Hematopoietic multipotent progenitor cell treated with erythropoietin and hydrocortisone succinate and interleukin-3 and kit ligand, for 17 days (in vitro differentiated cells): ENCODE results near the gene SMAD6.

Experiments
- DNase-seq: peaks from one replicate; pipeline ENCODE4 v3.0.0-alpha.2; 2015; ENCODE audit warnings: low spot score

SMAD6 gene

DNA sequence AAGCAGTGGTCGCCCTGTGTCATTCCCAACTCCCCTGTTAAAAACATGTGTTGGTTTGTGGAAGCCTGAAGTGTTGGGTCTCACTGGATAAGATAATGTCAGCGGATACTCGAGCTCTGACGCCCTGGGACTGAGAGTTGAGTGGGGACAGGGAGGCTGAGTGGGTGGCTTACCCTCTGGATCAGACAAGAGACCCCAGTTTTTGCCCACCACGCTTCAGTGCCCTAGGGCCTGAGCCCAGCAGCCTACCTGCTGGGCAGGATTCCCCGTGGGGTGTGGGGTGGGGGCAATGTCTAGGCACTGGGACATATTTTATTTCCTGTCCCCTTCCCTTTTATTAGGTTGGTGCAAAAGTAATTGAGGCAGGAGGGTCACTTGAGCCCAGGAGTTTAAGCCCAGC, 75.0 kb downstream of the SMAD6 start:
- no peak for DNase-seq

DNA sequence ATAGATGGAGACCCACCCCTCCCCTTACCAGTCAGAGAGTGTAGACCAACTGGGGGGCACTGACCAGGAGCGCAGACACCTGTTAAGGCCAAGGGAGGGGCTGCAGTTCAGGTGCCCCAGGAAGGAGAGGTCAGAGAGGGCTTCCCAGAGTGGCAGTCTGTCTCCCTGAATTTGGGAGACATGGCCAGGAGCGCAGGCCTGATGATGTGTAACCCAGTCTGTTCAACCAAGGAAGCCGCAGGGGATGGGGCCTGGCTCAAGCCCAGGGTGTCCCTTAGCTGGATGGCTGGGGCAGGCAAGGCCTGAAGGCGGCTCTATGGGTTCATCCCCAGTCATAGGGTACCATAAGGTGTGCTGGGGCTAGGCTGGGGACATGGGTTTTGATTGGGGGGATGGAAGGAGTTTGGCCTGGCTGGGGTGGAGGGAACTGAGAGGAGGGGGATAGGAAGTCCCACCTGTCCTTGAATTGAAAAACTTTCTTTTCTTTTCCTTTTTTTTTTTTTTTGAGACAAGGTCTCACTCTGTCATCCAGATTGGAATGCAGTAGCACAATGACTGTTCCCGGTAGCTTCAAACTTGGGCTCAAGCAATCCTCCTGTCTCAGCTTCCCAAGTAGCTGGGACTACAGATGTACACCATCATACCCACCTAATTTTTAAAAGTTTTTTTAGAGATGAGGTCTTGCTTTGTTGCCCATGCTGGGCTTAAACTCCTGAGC, 75.7 kb downstream of the SMAD6 start:
- DNase-seq = no peak

DNA sequence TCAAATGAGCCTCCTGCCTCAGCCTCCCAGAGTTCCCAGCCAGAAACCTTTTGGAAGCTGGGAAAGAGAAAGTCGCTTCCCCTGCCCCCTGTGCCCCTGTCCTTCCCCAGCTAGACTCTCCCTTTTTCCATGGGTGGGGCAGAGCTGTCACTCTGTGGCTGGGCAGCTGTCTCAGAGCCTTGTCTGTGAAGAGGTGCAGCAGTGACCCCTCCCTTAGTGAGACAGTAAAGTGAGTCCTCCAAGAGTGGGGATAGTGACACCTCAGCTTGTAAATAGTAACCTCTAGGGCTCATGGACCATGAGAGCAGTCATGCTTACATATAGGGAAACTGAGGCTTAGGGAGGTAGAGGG, 76.3 kb downstream of the SMAD6 start:
- no peak for DNase-seq

DNA sequence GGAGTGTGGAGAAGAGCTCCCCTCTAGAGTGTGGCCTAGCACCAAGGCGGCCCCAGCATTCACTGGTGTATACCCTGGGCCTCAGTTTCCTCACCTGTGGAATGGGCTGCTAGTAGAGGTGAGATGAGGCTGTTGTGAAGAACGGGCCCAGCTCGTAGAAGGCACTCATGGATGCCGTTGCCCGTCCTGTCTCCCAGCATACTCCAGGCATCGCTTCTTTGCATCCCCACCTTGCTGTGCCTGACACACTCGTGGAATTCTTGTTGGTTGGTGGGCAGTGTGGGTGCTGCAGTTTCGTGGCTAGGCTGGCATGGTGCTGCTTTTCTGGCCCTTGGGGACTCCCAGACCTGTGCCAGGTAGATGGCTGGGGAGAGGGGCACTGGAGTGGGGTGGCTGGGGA, 76.7 kb downstream of the SMAD6 start:
- DNase-seq = no peak

DNA sequence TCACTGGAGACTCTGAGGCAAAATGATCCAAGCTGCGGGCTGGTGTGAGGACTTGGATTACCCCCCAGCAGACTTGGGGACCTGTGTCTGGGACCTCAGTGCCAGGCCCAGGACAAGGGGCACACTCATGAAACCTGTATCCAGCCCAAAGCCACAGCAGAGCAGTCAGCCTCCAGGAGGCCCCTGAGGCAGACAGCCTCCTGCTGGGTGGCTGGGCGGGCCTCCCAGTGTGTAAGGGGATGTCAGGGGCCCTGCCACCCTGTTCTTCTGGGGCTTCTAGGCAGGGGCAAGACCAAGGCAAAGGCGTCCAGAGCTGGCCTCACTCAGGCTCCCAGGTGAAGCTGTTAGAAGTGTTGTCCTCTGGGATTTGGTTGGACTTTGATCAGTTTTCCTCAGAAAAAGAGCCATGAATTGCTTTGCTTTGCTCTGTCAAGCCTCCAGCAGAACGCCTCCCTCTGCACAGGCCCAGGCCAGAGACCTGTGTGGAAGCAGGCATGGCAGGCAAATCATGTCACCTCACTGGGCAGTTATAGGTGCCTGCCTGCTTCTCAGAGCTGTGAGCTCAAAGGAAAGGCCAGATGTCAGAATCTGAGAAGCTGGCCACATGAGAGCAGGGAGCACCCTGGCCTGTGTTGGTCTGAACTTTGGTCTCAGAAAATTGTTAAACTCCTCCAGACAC, 77.4 kb downstream of the SMAD6 start:
- no peak for DNase-seq

DNA sequence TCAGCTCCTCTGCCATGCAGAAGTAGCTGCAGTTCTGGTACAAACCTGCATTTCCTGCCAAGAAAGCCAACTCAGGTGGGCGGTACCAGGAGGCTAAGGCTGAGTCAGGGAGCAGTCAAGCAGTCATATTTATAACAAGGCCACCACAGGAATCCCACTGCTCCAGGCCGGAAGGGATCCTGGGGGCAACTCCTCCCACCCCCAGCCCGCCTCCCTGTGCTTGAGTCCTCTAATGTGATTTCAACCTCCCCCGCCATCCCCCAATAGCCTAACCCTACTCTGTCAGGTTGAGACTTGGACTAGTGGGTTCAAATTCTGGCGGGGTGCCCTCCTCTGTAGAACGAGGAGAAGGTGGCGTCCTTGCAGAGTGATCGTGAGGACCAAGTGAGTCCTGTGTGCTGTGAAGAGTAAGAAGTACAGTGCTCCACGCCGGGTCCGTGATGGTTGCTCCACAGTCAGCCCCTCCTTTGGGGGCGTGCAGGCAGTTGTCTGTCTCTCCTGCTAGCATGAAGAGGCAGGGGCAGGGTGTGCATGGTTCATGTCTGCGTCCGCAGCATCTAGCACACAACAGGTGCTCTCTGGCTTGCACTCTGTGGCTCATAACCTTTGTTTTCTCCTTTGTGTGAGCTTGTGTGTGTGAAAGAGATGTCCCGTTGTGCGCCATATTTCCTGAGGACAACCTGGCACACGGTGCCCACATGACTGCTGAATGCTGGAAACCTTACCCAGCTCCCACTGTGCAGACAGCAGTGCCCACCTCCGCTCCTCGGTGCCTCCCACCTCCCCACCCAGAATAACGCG, 78.3 kb downstream of the SMAD6 start:
- DNase-seq = no peak

DNA sequence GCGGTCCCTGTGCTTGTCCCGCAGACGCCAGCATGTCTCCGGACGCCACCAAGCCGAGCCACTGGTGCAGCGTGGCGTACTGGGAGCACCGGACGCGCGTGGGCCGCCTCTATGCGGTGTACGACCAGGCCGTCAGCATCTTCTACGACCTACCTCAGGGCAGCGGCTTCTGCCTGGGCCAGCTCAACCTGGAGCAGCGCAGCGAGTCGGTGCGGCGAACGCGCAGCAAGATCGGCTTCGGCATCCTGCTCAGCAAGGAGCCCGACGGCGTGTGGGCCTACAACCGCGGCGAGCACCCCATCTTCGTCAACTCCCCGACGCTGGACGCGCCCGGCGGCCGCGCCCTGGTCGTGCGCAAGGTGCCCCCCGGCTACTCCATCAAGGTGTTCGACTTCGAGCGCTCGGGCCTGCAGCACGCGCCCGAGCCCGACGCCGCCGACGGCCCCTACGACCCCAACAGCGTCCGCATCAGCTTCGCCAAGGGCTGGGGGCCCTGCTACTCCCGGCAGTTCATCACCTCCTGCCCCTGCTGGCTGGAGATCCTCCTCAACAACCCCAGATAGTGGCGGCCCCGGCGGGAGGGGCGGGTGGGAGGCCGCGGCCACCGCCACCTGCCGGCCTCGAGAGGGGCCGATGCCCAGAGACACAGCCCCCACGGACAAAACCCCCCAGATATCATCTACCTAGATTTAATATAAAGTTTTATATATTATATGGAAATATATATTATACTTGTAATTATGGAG, 79.1 kb downstream of the SMAD6 start:
- no peak for DNase-seq

DNA sequence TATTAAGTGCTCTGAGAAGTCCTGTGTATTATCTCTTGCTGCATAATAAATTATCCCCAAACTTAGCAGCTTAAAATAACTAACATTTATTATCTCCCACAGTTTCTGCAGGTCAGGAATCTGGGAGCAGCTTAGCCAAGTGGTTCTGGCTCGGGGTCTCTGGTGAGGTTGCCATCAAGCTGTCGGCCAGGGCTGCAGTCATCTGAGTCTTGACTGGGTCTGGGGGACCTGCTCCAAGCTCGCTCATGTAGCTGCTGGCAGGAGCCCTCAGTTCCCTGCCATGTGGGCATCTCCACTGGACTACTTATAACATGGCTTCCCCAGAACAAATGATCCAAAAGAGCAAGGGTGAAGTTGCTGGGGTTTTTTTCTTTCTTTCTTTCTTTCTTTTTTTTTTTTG, 80.7 kb downstream of the SMAD6 start:
- DNase-seq = no peak

DNA sequence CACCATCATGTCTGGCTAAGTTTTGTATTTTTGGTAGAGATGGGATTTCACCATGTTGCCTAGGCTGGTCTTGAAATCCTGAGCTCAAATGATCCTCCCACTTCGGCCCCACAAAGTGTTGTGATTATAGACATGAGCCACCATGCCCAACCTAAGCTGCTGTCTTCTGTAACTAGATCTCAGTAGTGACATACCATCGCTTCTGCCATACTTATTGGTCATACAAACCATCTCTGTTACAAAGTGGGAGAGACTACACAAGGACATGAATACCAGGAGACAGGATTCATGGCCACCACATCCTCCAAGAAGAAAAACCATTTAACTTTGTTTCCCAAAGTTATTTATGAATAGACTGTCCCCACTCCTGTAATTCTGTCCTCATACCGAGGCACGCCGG, 81.3 kb downstream of the SMAD6 start:
- DNase-seq = no peak

DNA sequence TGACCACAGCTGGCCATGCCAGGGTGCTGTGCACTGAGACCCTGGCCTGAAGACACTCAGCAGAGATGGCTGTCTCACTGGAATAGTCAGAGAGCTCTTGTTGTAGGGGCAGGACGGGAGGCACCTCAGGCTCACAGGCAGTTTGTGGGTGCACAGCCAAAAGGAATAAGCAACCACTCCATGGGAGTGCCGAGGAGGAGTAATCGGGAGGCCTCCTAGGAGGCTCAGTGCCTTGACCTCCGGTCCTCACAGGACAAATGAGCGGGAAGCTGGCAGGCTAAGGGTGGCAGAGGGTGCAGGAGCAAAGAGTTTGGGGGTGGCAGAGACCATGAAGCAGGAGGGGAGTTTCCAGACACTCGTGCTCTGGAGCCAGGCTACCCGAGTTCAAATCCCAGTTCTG, 81.7 kb downstream of the SMAD6 start:
- no peak for DNase-seq

DNA sequence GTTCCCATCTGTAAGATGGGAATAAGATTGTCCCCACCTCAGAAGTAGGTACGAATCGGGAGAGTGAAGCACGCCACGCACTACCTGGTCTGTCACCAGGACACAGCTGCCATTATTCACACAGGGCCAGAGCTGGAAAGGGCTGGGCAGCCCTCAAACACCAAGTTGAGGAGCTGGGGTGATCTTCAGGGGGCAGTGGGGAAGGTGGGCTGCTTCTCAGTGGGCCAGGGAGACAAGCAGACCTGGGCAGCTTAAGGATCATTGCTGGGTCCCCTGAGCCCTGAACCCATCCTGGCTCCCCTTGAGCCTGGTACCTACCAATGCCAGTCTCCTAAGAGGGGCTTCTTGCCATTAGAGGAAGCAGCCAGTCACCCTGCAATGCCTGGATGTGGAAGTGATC, 82.1 kb downstream of the SMAD6 start:
- DNase-seq = no peak

DNA sequence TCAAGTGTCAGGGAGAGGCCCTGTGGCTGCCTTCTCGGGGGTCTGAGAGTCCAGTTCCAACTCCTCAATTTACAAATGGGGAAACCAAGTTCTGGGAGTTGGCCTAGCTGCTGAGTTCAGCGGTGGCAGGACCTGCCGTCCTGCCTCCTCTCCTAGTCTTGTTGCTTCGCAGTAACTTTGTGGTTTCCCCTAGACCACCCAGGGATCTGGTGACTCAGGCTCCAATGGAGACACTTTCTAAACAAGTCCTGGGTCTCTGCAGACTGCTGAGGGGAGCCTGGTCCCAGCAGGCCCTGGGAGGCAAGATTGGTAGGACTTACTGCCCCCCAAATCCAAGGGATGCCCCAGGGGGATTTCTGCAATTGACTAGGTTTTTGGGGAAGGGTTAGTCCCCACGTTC, 83.6 kb downstream of the SMAD6 start:
- no peak for DNase-seq

DNA sequence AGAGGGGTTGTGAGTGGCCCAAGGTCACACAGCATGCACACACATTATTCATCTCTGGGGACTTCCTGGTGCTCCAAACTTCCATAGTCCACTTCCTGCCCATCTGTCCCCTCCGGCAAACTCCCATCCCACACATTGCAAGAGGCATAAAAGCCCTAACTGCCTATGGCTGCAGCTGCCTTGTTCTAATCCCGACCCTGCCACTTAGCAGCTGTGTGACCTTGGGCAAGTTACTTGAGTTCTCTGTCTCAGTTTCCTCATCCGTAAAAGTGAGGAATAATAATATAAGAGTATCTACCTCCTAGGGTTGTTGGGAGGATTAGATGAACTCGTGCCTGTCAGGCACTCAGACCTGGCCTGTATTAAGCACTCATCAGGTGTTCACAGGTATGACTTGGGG, 84.2 kb downstream of the SMAD6 start:
- no peak for DNase-seq

DNA sequence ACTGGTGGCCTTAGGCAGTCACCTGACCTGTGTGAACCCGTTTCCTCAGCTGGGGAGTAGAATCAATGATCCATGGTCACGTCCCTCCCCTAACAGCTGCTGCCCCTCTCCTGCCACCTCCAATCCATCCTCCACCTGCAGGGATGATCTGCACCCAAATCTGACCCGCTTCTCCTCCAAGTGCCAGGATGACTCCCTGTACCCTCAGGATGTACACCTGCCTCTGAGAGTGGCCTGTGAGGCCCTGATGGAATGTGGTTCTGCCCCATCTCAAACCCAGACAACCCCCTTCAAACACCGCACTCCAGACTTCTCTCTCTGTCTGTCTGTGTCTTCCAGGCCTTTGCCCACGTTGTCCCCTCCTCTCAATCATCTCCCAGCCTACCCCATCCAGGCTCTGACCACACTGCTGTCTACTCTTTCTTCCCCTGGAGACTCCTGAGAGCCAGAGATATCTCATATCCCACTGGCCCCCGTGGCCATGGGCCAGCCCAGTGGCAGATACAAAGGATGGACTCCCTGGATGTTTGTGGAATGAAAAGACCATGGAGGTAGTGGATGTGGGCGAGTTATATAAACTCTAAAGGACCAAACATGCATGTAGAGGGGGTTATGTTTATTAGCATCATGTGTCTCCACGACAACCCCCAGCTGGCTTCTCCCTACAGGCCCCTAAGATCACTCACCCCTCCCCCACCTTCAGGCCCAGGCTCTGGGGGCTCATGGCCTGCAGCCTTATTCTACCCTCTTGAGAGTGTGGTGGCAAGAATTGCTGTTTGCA, 84.9 kb downstream of the SMAD6 start:
- DNase-seq = no peak

DNA sequence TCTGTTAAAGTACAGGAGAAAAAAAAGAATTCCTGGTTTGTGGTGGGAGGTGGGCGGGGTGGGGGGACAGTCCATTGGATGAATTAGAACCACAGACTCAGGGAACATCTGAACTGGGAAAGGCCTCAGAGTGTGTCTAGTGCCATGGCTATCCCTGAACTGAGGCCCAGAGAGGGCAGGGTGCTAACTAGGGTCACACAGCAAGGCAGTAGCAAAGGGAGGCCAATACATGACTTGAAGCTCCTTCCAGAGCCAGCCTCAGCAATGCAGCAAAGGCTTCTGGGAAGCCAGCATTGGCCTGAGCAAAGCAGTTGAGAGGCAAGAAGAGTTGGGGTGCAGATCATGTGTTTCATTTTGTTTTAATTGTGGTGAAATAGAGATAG, 85.4 kb downstream of the SMAD6 start:
- DNase-seq = no peak

DNA sequence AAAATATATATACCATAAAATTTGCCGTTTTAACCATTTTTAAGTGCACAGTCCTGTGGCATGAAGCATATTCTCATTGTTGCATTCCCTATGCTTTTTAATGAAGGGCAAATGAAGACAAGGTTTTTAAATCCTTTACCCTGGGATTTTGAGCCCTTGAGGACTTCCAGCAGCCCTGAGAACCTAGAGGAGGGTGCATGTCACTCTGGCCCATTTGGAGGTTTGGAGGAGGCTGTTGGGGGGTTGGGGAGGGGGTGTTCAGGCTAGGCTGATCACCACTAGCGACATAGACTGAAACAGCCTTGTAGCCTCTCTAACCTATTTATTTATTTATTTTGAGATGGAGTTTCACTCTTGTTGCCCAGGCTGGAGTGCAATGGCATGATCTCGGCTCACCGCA, 86.0 kb downstream of the SMAD6 start:
- no peak for DNase-seq

DNA sequence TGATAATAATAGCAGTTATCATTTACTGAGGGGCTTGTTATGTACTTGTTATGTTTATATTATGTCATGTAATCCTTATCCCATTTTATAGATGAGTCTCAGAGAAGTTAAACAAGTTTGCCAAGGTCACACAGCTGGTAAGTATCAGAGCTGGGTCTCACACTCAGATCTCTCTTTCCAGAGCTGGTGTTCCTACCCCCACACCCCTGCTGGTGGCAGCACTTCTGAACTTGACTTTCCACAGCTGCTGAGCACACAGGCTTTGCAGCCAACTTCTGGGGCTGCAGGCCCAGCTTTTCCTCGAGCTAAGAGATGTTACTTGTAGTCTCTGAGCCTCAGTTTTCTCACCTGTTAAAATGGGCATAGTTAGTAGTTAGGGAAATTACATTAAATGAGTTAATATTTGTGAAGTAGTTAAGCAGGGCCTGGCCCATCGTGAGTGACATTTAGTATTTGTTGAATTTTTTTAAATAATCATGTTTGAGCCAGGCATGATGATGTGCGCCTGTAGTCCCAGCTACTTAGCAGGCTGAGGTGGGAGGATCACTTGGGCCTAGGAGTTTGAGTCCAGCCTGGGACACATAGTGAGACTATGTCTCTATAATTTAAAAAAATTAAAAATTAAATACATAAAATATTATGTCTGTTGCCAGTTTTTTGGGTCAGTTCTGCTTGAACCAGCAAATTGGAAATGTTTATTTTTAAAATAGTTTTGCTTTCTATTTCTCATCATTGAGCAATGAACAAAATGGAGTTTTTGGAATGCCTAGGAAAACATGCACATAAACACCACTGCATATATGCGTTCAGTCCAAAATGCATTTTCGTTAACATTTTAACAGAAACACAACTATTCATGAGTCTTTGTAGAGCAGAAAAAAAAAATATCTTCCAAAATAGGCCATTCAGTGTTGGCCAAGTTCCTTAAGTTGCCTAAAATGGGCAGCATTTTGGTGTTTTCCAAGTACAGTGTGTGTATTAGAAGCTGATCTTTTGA, 87.3 kb downstream of the SMAD6 start:
- DNase-seq = no peak

DNA sequence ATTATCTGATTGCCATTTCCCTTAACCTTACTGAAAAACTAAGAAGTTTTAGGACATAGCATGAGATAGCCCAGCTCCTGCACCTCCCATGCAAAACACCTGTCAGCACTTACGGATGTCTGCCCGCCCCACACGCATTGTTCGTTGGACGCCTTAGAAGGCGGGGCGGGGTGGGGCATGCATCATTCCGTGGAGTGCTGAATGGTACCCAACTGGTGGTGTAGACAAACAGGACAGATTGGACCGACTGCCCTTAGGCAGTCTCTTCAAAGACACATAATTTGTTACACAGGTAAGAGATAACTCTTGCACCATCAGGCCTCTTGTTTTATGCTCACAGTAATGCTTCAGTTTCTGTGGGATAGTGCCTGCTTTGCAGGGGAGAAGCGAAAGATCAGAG, 93.8 kb downstream of the SMAD6 start:
- no peak for DNase-seq

DNA sequence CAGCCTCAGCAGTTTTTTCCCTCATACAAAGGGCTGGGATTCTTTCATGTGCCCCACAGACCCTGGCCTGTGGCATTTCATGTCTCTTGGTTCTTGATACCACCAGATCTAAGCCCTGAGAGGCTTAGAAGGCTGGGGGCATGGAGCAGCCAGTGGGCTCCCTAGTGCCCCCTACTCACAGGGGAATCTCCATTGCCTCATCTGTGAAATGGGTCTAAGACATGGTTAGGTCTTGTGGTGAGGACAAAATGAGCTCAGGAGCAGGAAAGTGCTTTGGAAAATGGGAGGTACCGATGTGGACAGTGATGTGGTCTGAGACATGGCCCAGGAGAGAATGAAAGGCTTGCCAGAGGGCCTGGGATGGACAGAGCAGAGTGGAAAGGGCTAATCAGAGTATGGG, 94.3 kb downstream of the SMAD6 start:
- no peak for DNase-seq

DNA sequence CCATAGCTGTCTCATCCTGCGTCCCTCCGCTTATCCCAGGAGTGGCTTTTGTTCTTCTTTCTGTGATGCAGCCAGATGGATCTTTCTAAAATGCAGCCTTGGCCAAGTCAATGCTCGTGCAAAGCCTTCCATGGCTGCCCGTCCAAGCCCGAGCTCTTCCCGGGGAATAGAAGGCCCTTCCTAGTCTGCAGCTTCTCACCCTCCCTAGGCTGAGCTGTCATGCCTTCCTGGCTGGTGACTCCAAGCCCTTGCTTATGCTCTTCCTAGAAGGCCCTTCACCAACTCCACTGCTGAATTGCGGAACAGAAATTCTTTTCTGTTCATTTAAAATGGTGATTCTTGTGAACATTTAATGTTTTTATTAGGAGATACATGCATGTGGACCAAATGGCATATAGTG, 95.9 kb downstream of the SMAD6 start:
- no peak for DNase-seq
